HG02642 (cell line): Measurements from ENCODE around the gene ODAD3.
"Not testable (repeated sequence)": the region's sequence is repeated elsewhere in the genome, so short reads cannot be mapped to it uniquely, and the experiment has no call there.

Experiments used
- ATAC-seq: cut with Tn5 transposase; IDR thresholded peaks from one replicate; pipeline ENCODE4 v1.9.1; 2021; ENCODE audit warnings: mild to moderate bottlenecking; ENCODE audit not compliant: unreplicated experiment, poor library complexity

The ODAD3 gene

DNA sequence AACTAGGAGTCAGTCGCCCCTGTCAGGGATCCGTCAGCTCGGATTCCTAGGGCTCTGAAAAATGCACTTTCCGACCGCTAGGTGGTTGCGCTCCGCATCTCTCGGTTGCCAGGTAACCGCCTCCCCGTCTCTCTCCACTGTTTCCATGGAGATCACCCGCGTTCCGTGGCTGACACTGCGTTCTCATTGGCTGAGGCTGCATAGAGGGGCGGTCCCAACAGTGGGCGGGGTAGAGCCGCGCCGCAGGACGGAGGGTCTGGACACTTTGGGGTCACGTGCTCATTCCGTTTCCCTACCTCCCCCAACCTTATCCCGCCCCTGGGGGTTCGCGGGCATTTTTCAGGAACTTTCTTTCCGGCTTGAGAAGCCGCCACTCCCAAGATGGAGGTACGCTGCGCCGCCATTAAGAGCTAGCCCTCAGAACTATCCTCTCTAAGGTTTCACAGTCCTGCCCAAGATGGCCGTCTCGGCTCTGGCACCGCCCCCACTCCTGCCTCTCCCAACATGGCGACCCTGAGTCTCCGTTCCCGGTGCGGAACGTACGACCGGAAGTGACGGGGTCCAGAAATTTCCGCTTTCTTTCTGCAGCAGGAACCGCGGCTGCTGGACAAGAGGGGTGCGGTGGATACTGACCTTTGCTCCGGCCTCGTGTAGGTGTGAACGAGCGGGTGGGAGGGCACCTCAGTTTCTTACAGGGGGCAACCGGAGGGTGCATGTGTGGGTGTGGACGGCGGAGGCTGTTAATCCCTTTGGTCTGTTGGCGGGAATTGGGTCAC is at the start of gene ODAD3, which contains the start of gene PRKCSH:
ODAD3 (minus strand) TSS at position 65 of the 776 bp plus-strand sequence. CDS start 105 bp downstream, outside the sequence.
PRKCSH (plus strand) TSS at position 579 of the 776 bp plus-strand sequence. CDS start 483 bp downstream, outside the sequence.
- ATAC-seq = peak; percentile 92

- no peak for ATAC-seq
Measured at GRCh38 chr19:11483366-11484111, 48.6 kb upstream of the ODAD3 start.

GRCh38 chr19:11482384-11483050 is 47.6 kb upstream of the ODAD3 start:
- ATAC-seq = peak; percentile 65

- ATAC-seq = peak; percentile 53
Measured at GRCh38 chr19:11481534-11482383, 46.8 kb upstream of the ODAD3 start.

GRCh38 chr19:11480715-11481533 is 46.0 kb upstream of the ODAD3 start, which contains the start of gene ELAVL3:
ELAVL3 (minus strand) TSS chr19:11481046; CDS start chr19:11480608, 438 bp downstream.
- ATAC-seq = no peak

GRCh38 chr19:11479898-11480714 is 45.2 kb upstream of the ODAD3 start:
- ATAC-seq = no peak

GRCh38 chr19:11479090-11479897 is 44.4 kb upstream of the ODAD3 start:
- ATAC-seq = no peak

GRCh38 chr19:11478167-11479089 is 43.5 kb upstream of the ODAD3 start:
- ATAC-seq = no peak

- ATAC-seq = no peak
Measured at GRCh38 chr19:11475861-11476260, 40.9 kb upstream of the ODAD3 start.

GRCh38 chr19:11475343-11475742 is 40.4 kb upstream of the ODAD3 start:
- ATAC-seq = not testable (repeated sequence)

GRCh38 chr19:11473725-11474124 is 38.8 kb upstream of the ODAD3 start:
- no peak for ATAC-seq

- not testable (repeated sequence) for ATAC-seq
Measured at GRCh38 chr19:11468266-11468845, 33.4 kb upstream of the ODAD3 start.

DNA sequence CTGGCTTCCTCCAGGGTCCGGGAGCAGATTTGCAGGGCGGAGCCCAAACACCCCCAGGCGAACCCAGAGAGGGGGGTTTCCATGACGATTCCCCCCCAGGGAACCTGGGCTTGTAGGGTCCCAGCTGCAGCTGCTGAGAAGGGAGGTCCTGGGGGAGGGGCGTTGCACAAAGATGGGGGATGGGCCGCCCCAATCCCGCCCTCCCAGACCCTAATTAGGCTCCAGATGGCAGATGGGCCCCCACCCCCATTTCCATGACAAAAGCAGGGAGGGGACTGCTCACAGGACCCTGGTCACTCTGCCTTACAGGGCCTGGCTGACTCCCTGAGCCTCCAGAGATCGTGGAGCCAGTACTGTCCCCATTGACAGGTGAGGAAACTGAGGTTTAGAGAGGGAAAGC is 30.7 kb upstream of the ODAD3 start:
- no peak for ATAC-seq

- ATAC-seq = no peak
Measured at GRCh38 chr19:11464333-11465265, 29.7 kb upstream of the ODAD3 start.

GRCh38 chr19:11463391-11463790 is 28.5 kb upstream of the ODAD3 start:
- no peak for ATAC-seq
